K562 (cell line): ENCODE results near the gene NEURL4. TPM values are rescaled to one million over a fixed set of nuclear protein-coding genes. Genes with fewer than 3 reads are reported as not detected.

Source experiments
- CCAR2 ChIP-seq: fragments of 200-400 bp; formaldehyde crosslinking; IDR thresholded peaks from 2 replicates; pipeline ENCODE4 v1.6.1; 2017; ENCODE audit warnings: mild to moderate bottlenecking, low read depth, low read length
- CHD4 ChIP-seq: fragments of 200-600 bp; sonication (generic); IDR thresholded peaks from 3 replicates; pipeline ENCODE4 v1.6.1; 2012; ENCODE audit warnings: low read depth, mild to moderate bottlenecking, mixed read lengths, low read length, inconsistent platforms; ENCODE audit not compliant: insufficient read depth, insufficient replicate concordance, poor library complexity, severe bottlenecking
- FOXP1 ChIP-seq: sonication (generic); formaldehyde crosslinking; IDR thresholded peaks from 2 replicates; pipeline ENCODE4 v1.8.0; 2022; ENCODE audit warnings: mild to moderate bottlenecking, missing genetic modification reagents
- NCOA2 ChIP-seq, 2 experiments: fragments of 450-650 bp; IDR thresholded peaks; 2 replicates each; pipeline ENCODE4 v1.6.1; 2018; ENCODE audit warnings: mild to moderate bottlenecking in 2 of 2, moderate library complexity in 1 of 2; ENCODE audit not compliant: partially characterized antibody in 2 of 2
- NR2C2 ChIP-seq, 2 experiments: fragments of 200-800 bp in 1 of 2; sonication (Bioruptor generic) in 1 of 2; sonication (generic) in 1 of 2; formaldehyde crosslinking in 1 of 2; IDR thresholded peaks; 2 replicates each; pipeline versions ENCODE4 v1.6.1 to v1.8.0; 2016 to 2022; ENCODE audit warnings: mild to moderate bottlenecking in 1 of 2, missing compliant biosample characterization in 1 of 2, missing genetic modification characterization in 1 of 2, missing genetic modification reagents in 1 of 2
- PKNOX1 ChIP-seq: fragments of 450-650 bp; IDR thresholded peaks from 2 replicates; pipeline ENCODE4 v1.6.1; 2016
- POU5F1 ChIP-seq: fragments of 150-350 bp; IDR thresholded peaks from 2 replicates; pipeline ENCODE4 v1.6.1; 2014; ENCODE audit warnings: borderline replicate concordance, low read length, low read depth, mild to moderate bottlenecking; ENCODE audit not compliant: partially characterized antibody
- SRSF7 ChIP-seq: fragments of 200-400 bp; formaldehyde crosslinking; optimal IDR thresholded peaks from 2 replicates; pipeline ENCODE3; 2017; ENCODE audit warnings: mild to moderate bottlenecking, low read depth, low read length
- TEAD4 ChIP-seq, 2 experiments: sonication (generic) in 1 of 2; formaldehyde crosslinking in 1 of 2; IDR thresholded peaks; 2 replicates each; pipeline versions ENCODE4 v1.6.1 to v1.8.0; 2012 to 2022; ENCODE audit warnings: borderline replicate concordance in 1 of 2, inconsistent platforms in 1 of 2, low read length in 1 of 2, mild to moderate bottlenecking in 1 of 2, missing genetic modification reagents in 1 of 2
- TFAM ChIP-seq: fragments of 250-450 bp; sonication (Bioruptor Pico); conservative IDR thresholded peaks from 2 replicates; pipeline ENCODE4 v1.5.0; 2021; ENCODE audit warnings: mild to moderate bottlenecking, moderate library complexity
- TSC22D4 ChIP-seq: fragments of 450-650 bp; IDR thresholded peaks from 2 replicates; pipeline ENCODE4 v1.6.1; 2016; ENCODE audit warnings: missing genetic modification characterization, missing biosample characterization, control low read depth
- ZFX ChIP-seq: sonication (generic); formaldehyde crosslinking; IDR thresholded peaks from 2 replicates; pipeline ENCODE4 v1.8.0; 2022; ENCODE audit warnings: mild to moderate bottlenecking, missing genetic modification reagents, moderate library complexity
- ZNF143 ChIP-seq: sonication (generic); formaldehyde crosslinking; IDR thresholded peaks from 2 replicates; pipeline ENCODE4 v1.9.0; 2022; ENCODE audit warnings: mild to moderate bottlenecking, missing genetic modification reagents
- polyA plus RNA-seq, 8 experiments: library from polyadenylated mRNA; depleted of rRNA in 4 of 8; stranded (reverse) in 5 of 8; unstranded in 3 of 8; fragments of >200 nt; fragmentation: Nextera tagmentation in 2 of 8; fragmentation: Illumina TruSeq in 1 of 8; extraction: Ambion mirVana in 2 of 8; extraction: Trizol in 1 of 8; gene quantifications; 2 replicates each; pipeline versions ENCODE4 v1.2.1 to v1.2.3, GENCODE V29; 2011 to 2014; ENCODE audit warnings: inconsistent platforms in 1 of 8, missing spikeins in 1 of 8
- total RNA-seq, 7 experiments: library from RNA; depleted of rRNA in 6 of 7; stranded (reverse); fragments of >200 nt in 6 of 7; fragmentation: Illumina TruSeq in 2 of 7; extraction: Trizol in 2 of 7; gene quantifications; 2 replicates each; pipeline versions ENCODE4 v1.2.1 to v1.2.3, GENCODE V29; 2011 to 2021; ENCODE audit warnings: low replicate concordance in 1 of 7
- TF ChIP-seq, protein P1 (sequence below): sonication (generic); formaldehyde crosslinking; IDR thresholded peaks from 2 replicates; pipeline ENCODE4 v1.8.0; 2022; ENCODE audit warnings: mild to moderate bottlenecking, missing genetic modification reagents, borderline replicate concordance
- TF ChIP-seq, protein P2 (sequence below): fragments of 200-800 bp; sonication (Bioruptor generic); IDR thresholded peaks from 2 replicates; pipeline ENCODE4 v1.6.1; 2016; ENCODE audit warnings: missing genetic modification characterization, missing compliant biosample characterization

NEURL4 gene
- total and polyA plus RNA-seq, 9 of the 15 experiments (the other 6 are each of a cell fraction or from before 2014, with no cell fraction given) = 0.08 to 37.4 (median 11.5) TPM

GRCh38 chr17:7307686-7308624, 21.2 kb downstream of the NEURL4 start (continued):
- peak; percentile 75; the same call in 1 of the 2 replicates for TF ChIP-seq FOXP1
- TF ChIP-seq, protein P1, sequence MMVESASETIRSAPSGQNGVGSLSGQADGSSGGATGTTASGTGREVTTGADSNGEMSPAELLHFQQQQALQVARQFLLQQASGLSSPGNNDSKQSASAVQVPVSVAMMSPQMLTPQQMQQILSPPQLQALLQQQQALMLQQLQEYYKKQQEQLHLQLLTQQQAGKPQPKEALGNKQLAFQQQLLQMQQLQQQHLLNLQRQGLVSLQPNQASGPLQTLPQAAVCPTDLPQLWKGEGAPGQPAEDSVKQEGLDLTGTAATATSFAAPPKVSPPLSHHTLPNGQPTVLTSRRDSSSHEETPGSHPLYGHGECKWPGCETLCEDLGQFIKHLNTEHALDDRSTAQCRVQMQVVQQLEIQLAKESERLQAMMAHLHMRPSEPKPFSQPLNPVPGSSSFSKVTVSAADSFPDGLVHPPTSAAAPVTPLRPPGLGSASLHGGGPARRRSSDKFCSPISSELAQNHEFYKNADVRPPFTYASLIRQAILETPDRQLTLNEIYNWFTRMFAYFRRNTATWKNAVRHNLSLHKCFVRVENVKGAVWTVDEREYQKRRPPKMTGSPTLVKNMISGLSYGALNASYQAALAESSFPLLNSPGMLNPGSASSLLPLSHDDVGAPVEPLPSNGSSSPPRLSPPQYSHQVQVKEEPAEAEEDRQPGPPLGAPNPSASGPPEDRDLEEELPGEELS (CRISPR knock-in tag) = no peak
- TF ChIP-seq, protein P2, sequence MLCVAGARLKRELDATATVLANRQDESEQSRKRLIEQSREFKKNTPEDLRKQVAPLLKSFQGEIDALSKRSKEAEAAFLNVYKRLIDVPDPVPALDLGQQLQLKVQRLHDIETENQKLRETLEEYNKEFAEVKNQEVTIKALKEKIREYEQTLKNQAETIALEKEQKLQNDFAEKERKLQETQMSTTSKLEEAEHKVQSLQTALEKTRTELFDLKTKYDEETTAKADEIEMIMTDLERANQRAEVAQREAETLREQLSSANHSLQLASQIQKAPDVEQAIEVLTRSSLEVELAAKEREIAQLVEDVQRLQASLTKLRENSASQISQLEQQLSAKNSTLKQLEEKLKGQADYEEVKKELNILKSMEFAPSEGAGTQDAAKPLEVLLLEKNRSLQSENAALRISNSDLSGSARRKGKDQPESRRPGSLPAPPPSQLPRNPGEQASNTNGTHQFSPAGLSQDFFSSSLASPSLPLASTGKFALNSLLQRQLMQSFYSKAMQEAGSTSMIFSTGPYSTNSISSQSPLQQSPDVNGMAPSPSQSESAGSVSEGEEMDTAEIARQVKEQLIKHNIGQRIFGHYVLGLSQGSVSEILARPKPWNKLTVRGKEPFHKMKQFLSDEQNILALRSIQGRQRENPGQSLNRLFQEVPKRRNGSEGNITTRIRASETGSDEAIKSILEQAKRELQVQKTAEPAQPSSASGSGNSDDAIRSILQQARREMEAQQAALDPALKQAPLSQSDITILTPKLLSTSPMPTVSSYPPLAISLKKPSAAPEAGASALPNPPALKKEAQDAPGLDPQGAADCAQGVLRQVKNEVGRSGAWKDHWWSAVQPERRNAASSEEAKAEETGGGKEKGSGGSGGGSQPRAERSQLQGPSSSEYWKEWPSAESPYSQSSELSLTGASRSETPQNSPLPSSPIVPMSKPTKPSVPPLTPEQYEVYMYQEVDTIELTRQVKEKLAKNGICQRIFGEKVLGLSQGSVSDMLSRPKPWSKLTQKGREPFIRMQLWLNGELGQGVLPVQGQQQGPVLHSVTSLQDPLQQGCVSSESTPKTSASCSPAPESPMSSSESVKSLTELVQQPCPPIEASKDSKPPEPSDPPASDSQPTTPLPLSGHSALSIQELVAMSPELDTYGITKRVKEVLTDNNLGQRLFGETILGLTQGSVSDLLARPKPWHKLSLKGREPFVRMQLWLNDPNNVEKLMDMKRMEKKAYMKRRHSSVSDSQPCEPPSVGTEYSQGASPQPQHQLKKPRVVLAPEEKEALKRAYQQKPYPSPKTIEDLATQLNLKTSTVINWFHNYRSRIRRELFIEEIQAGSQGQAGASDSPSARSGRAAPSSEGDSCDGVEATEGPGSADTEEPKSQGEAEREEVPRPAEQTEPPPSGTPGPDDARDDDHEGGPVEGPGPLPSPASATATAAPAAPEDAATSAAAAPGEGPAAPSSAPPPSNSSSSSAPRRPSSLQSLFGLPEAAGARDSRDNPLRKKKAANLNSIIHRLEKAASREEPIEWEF (CRISPR knock-in tag) = no peak
- no peak for TF ChIP-seq POU5F1
- TF ChIP-seq NR2C2 (CRISPR knock-in tag; IDR thresholded peaks at IDR 0.05) = no peak
- TF ChIP-seq NR2C2 (tag; IDR thresholded peaks at IDR 0.05) = no peak
- TF ChIP-seq CHD4 = no peak
- TF ChIP-seq TEAD4 (IDR thresholded peaks at IDR 0.05; ENCODE audit: low read length) = no peak
- no peak for TF ChIP-seq TEAD4 (CRISPR knock-in tag; IDR thresholded peaks at IDR 0.05; ENCODE audit: borderline replicate concordance)
- no peak for TF ChIP-seq NCOA2 (IDR thresholded peaks at IDR 0.05; ENCODE audit: partially characterized antibody in 2 of 2)
- no peak for TF ChIP-seq ZNF143 (CRISPR knock-in tag)
- no peak for TF ChIP-seq SRSF7
- TF ChIP-seq ZFX (CRISPR knock-in tag) = peak; percentile 40; the same call in 1 of the 2 replicates
- no peak for TF ChIP-seq TSC22D4 (tag)
- no peak for TF ChIP-seq PKNOX1
- TF ChIP-seq TFAM (CRISPR knock-in tag) = no peak
- no peak for TF ChIP-seq CCAR2
